GM19324 (cell line): ENCODE data around the gene SRSF4.
A peak's percentile ranks its signal among the peaks of the same experiment; 100 is the strongest.
"Not testable (repeated sequence)": the region's sequence is repeated elsewhere in the genome, so short reads cannot be mapped to it uniquely, and the experiment has no call there.

Experiments
- ATAC-seq: cut with Tn5 transposase; IDR thresholded peaks from one replicate; pipeline ENCODE4 v1.9.1; 2021; ENCODE audit warnings: mild to moderate bottlenecking, moderate library complexity; ENCODE audit not compliant: unreplicated experiment, low FRiP score

SRSF4 gene

DNA sequence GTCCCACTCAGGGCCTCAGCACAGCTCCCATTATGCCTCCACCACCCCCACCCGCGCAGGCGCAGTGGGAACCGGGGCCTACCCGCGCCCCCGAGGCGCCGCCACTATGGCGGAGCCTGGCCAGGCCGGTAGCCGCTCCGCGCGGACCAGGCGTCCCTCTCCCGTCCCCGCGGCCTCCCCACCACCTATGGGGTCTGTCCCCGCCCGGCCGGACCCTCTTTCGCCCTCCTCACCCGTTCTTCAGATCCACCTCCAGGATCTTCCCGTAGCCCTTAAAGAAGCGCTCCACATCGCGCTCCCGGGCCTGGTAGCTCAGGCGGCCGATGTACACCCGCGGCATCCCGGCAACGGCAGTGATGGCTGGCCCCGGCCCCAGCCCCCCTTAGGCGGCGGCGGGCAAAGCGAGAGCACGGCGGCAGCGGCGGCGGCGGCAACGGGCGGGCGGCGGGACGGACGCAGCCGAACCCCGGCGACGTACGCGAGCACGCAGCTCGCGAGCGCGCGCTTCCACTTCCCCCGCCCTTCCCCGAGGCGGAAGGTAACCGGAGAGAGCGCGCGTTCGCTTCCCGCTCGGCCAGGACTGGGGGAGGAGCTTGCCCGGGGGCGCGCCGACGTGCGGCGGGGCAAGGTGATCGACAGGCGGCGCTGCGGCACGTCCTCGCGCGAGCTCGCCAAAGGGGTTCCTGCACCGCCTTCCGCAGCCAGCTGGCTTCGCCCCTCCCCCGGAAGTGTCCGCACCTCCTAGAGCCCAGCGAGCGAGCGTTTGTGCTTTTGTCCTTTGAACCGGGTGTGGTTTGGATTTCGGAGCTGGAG is at the start of gene SRSF4:
Gene SRSF4, minus strand, starts transcription at position 488 of the 813 bp plus-strand sequence. Its CDS starts 148 bp downstream, at position 340.
- peak; percentile 92 for ATAC-seq

DNA sequence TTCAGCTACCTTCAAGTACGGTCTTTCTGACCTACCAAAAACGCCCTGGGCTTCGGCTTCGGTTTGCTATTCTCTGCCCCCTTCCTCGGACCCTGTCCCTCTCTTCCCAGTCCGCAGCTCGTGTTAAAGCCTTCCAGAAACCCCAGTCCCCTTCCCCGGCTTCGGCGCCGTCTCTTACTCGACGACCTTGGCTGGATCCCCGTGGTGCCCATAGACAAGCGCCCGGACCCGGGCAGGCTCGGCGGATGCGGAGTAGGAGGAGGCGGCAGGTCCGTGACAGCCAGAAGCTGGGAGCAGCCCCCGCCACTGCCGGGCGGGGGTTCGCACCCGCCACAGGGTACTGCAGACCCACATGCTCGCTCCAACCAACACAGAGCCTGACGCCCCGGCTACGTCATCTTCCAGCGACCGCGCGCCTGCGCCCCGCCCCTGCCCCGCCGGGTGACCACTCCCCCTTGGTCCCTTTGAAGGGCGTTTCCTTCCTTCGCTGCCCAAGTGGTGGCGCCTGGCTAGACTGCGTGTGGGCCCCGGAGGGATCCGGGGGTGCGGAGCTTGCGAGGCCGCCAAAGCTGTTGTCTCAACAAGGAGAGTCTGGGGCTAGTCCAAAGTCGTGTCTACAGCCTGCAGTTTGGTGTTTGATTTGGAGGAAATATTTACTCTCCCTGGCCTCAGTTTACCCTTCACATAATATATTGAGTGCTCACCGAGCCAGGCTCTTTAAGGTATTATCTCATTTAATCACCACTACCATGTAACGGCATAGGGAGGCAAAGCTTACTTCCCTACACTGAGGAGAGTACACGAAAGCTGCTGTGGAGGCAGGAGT is 49.1 kb upstream of the SRSF4 start, which contains the start of gene MECR:
Gene MECR, minus strand, starts transcription at position 382 of the 826 bp plus-strand sequence. Its CDS starts 28 bp downstream, at position 354.
- ATAC-seq, result peak; percentile 79

DNA sequence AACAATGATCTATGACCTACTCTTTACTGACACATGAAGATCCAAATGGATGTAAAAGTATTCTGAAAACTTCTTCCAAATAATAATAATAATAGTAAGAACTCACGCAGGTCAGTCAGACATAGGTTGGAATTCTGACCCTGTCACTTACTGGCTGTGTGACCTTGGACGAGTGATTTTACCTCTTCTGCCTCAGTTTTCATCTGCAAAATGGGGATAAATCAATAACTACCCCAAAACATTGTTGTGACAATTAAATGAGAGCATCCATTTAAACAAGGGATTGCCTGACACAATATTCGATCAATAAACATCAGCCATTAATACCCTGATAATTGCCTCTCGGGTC is 48.5 kb upstream of the SRSF4 start:
- no peak for ATAC-seq

DNA sequence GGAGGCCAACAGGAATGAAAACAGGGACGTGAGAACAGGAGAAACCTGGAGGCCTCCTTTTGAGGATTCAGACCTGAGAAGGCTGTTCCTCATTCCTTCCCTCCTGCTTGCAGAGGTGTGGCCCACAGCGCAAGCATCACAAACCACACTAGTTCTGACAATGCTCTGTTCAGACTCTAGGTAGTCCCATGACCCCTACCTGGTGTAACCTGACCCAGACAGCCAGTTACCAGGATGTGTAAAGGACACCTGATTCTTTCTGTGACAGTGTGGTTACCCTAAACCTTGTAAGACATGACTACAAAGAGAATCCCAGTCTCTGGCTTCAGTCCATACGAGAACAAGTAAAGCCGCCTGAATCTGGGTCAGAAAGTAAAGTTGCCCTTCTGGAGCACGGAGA is 45.8 kb upstream of the SRSF4 start:
- ATAC-seq, result no peak

DNA sequence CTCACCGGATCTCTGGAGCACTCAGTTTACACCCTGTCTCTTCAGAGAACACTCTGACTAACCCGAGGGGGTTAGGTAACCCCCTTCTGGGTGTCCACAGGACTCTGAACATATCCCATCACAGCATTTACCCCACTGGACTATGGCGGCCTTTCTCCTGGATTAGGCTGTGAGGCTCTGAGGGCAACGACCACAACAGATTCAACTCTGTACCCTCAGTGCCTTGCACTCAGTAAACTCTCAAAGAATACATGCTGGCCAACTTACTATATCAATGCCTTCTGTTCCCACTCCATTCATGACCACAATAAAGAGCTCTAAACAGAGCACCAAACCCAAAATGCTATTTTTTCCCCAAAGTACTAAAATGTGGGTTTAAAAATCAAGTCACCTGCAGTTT is 43.7 kb upstream of the SRSF4 start:
- no peak for ATAC-seq

DNA sequence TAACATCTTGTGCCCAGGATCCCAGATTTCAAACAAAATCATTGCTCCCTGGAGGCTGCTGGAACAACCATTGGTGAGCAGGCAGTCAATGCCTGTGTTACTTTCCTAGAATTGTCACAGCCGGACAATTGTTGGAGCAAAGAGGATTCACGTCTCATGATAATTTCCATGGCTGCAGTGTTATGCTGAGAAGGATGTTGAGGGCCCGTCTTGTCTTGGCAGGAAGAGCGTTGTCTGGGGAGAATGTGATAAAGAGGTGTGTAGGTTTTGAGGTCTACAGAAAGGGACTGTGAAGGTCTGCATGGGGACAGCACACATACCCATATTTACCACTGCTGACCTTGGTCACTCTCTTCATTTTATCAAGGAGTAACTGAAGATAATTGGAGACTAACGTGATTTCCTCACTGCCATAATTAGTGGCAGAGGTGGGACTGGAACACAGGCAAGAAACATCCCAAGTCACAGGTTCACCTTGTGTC is 42.7 kb upstream of the SRSF4 start:
- no peak for ATAC-seq

DNA sequence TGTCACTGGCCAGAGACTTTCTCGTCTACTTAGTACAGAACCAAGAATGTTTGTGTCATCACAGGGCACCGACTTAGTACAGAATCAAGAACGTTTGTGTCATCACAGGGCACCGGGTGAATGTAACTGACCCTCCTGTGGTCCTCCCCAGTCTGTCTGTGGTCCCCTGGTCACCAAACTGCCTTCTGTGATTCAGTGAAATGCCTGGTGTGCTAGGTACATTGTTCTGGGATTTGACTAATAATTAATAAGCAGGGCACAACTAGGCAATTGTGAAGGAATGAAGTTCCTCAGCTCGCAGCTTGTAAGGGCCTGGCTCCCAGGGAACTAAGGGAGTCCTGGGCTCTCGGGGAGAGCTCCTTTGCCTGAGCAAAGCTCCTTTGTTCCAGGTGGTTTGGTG is 41.8 kb upstream of the SRSF4 start:
- ATAC-seq, result no peak

DNA sequence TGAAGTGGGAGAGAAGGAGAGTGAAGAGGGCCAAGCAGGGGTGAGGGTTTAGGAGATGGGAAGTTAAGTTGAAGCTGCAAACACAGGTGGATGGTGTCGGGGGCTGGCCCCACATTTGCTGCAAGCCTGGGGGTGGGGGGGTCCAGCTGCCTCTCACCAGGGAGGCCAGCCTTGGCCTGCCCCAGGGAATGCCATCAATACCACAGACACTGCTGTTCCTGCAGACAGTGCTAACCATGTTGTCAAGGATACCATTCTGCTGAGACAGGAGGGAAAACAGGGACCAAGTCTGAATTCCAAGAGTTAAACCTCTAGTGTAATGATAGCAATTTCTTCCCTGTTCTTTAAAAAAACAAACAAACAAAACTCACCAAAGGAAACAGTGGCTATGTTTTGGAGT is 41.0 kb upstream of the SRSF4 start:
- ATAC-seq, result no peak

DNA sequence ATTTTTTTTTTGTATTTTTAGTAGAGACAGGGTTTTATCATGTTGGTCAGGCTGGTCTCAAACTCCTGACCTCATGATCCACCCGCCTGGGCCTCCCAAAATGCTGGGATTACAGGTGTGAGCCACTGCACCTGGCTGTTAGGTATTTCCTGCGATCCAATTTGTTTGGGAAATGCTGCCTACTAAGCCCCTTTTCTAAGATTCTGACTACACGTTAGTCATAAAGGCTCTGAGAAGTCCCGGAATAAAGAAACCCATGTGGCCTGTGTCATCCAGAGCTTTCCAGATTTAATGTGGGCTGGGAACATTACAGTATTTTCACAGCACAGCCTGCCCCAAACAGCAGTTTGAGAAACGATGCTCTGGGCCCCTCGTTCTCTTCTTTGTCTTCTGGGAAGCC is 40.6 kb upstream of the SRSF4 start:
- ATAC-seq, result not testable (repeated sequence)

DNA sequence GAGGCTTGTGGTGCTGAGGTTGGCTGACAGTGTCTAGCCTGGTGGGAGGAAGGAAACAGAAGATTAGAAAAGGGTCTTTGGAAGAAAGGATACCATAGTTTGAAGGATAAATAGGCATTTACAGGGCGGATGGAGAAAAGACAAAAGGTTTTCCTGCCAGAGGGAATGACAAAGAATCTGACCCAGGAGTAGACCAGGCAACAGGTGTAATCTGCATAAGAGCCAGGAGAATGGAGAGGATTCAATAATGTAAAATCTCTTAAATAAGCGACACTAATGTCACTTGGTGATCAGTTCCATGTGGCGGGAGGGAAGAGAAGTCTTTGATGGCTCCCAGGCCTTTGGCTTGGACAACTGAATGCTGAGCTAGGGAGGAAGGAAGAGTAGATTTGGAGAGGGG is 39.6 kb upstream of the SRSF4 start:
- ATAC-seq, result no peak

DNA sequence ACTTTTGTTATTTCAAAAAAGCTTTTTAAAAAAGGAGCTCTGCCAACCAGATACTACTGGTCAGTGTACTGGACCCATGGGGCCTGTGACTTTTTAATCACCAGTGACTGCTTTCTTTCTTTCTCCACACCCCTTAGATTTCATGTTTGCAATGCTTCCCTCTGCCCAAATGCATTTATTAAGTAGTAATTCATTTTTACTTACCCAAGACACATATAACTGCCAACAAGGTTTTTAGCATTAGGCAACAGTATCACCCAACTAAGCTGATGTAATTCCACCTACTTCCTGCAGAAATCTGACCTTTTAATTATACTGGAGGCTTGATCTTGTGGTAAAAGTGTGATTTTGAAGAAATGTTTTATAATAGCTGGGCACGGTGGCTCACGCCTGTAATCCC is 36.5 kb upstream of the SRSF4 start:
- no peak for ATAC-seq

DNA sequence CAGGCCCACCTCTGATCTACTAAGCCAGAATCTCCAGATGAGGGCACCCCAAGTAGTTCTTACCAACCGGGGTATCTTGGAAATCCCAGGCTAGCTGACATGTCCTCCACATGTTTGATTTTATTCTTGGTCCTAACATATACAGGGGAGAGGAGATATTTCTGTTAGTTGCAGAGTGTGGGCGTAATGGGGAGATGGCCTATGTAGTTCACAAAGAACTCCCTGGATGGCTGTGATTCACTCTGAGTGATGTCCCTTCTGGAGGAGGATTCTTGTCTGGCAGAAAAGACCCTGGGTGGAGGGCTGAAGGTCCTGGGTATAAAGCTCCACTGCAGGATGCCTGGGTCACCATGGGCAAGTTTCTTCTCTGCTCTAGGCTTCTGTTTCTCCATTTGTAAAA is 35.9 kb upstream of the SRSF4 start:
- no peak for ATAC-seq

DNA sequence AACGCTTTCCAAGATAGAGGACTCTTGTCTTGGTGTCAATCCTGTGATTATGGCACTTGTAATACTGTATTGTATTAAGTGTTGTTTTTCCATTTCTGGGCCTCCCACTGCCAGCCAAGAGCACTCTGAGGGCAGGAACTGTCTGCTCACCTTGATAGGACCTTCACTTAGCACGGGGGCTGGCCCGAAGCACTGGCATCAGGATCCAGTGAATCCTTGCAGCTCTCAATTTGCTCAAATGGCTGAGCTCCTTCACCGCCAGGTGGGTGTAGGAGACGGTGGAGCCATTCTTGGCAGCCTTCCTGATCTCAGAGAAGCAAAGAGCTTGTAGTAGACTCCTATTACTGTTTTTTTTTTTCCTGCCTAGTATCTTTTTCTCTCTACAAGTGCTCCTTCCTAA is 31.4 kb upstream of the SRSF4 start:
- ATAC-seq, result no peak

DNA sequence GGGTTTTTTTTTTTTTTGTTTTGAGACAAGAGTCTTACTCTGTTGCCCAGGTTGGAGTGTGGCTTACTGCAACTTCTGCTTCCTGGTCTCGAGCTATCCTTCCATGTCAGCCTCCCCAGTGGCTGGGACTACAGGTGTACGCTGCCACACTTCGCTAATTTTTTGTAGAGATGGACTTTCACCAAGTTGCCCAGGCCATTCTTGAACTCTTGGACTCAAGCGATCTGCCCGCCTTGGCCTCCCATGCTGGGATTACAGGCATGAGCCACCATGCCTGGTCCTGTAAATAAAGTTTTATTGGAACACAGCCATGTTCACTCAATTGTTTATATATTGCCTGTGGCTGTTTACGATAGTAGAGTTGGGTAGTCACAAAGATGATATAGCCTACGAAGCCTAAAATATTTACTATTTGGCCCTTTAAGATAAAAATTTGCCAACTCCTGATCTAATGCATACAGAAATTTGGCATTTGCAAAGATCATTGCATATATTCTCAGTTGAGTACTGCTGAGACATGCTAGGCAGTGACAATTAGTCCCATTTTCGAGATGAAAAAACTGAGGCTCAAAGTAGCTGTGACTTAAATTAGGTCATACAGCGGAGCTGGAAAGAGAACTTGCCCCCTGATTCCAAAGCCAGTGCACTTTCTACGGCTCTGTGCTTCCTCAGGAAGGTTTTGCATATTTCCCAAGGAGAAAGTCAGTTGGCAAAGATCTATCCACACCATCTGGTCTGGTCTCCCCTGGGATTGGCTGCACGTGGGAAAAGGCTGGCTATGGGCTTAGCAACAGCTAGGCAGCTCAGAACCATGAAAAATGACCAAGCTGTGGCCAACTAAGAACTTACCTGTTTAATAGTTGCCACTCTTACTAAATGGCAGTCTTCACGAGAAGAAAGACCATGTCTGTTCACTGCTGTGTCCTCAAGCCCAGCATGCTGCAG is 29.7 kb upstream of the SRSF4 start:
- ATAC-seq, result no peak

DNA sequence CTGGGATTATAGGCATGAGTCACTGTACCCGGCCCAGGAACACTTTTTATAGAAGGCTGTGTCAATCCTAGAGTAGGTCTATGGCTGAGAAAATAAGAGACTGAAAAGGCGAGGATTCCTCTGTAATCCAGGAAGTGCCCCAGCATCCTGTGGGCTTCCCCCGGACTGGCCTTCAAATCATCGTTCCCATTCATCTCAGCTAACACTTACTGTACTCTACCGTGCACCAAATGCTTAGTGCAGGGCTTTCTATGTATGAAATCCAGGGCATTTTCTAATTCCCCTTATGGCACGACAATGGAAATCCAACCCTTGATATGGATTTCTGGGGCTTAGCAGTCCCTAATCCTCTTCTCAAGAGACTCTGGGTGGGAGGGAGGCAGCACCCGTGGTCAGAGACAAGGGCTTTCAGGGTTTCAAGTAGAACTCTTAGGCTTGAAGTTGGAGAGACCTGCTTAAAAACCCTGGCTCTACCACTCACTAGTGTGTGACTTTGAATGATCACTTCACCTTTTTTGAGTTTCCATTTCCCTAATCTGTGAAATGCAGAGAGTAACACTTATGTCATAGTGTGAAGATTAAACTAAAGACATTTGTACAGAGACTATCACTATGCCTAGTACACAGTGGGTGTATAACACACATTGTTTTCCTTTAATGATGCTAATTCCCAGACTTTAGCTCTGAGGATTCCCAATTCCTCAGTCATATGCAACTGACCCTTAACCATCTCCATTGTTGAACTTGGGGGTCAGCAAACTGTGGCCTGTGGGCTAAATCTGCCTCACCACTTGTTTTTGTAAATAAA is 28.8 kb upstream of the SRSF4 start:
- no peak for ATAC-seq

DNA sequence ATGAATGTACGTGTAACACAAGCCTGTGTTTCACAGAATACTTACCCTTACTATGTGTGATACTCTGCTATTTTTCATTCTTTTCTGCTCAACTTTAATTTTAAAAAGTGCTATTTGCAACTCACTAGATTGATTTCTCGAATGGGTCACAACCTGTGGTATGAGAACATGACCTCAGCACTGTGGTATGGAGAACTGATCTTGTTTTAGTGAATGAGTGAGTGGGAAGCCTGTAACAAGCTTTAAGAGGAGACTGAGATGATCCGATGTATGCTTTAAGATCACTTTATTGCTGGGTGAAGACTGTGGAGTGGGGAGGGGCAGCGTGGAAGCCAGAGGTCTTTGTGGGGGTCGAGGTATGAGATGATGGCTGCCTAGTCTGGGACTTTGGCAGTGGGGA is 27.5 kb upstream of the SRSF4 start:
- ATAC-seq, result no peak

DNA sequence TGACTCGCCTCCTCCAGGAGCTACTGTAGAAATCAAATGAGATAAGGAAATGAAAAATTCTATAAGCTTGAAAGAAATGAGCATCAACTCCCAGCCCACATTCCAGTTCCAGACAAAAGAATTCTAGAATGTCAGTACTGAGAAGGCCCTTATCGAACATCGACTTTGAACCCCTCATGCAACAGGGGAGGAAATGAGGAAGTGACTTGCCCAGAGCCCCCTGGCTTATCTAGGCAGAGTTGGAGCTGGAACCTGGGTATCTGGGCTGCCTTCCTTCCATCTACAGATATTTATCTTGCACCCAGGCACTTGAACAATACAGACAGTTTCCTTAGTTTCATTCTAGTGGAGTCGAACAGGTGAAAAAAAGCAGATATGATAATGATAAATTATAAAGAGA is 26.7 kb upstream of the SRSF4 start:
- no peak for ATAC-seq

DNA sequence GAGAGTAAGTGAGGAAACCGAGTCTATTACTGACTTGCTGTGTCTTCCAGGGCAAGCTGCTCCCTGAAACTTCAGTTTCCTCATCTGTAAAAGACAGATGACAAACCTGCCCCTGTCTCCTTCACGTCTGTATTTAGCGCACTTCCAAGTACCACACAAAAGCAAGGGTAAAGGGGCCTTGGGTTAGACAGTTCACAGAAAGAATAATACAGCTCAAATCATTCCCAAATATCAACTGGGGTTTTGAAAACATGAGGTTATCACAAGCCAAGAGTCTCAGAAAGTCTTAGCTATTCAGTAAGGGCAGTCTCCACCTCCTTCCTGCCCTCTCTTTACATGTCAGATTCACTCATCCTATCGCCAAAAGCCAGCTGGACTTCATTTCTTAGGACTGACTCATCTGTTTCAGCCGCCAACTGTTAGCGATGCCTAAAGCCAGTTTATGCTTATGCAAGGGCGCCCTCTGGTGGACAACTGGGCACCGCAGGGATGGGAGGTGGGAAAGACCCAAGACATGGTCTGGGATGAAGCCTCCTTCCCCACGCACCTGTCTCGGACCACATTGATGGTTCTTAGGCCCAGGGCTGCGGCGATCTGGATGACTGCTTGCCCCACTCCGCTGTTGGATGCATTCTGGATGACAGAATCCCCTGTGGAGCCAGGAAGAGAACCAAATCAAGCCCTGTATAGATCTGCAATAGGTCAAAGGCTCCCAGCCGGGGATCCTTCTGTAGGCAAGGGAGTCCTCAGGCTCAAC is 21.1 kb upstream of the SRSF4 start:
- no peak for ATAC-seq

DNA sequence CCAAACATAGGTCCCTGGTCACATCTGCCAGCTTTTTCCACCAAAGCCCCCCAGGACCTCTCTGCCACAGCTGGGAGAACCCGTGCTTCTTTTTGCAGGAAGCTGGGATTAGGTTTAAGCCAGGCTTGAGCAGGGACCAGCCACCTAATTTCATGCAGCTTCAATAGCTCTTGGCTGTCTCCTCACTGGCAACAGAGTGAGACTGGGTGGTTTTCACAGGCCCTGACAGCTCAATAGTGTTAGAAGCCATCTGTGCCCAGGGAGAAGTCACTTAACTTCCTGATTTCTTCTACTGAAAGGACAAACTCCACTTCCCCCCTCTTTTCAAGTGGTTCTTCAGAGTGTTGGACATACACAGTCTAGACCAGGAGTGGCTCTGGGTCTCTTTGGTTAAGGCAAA is 20.4 kb upstream of the SRSF4 start:
- ATAC-seq, result no peak
